Kidney epithelial cell (primary cell): Measurements from ENCODE around the gene RAI14. TPM values are rescaled to one million over a fixed set of nuclear protein-coding genes. Genes with fewer than 3 reads are reported as not detected.
"Not testable (repeated sequence)": the region's sequence is repeated elsewhere in the genome, so short reads cannot be mapped to it uniquely, and the experiment has no call there.

Experiments used
- DNase-seq: peaks from one replicate; pipeline ENCODE4 v3.0.0-alpha.2; 2010; ENCODE audit warnings: low read depth
- H3K27me3 ChIP-seq: 2 replicates; pipeline ENCODE4 v1.6.0; 2011; ENCODE audit warnings: low read length; ENCODE audit not compliant: control insufficient read depth, insufficient read depth
- H3K36me3 ChIP-seq: 2 replicates; pipeline ENCODE4 v1.5.1; 2011; ENCODE audit warnings: low read length; ENCODE audit not compliant: control insufficient read depth, insufficient read depth
- H3K4me3 ChIP-seq: 2 replicates; pipeline ENCODE4 v1.5.1; 2011; ENCODE audit warnings: low read depth, mild to moderate bottlenecking, control low read depth, low read length
- CTCF ChIP-seq: IDR thresholded peaks from 2 replicates; pipeline ENCODE4 v1.5.1; 2011; ENCODE audit warnings: mild to moderate bottlenecking, moderate library complexity, low read length, control low read depth, inconsistent platforms; ENCODE audit not compliant: insufficient read depth, poor library complexity, severe bottlenecking
- total RNA-seq: library from RNA; depleted of rRNA; stranded (reverse); fragments of >200 nt; gene quantifications from 2 replicates; pipeline ENCODE4 v1.2.3, GENCODE V29; 2015

RAI14 gene
- total RNA-seq, 1 donor from 2014 or later, result 116 TPM

GRCh38 chr5:34758514-34758913 lies 102.4 kb downstream of the RAI14 start:
- Histone ChIP-seq H3K4me3 (no peak overlapping the region), H3K36me3 (peaks cover under 1% of the 10 kb centered on the region), H3K27me3 (no peaks in the 10 kb centered on the region)
- DNase-seq, result no peak
- no peak for TF ChIP-seq CTCF

- not testable (repeated sequence) for H3K27me3 ChIP-seq, H3K4me3 ChIP-seq, DNase-seq, H3K36me3 ChIP-seq
Measured at GRCh38 chr5:34759213-34759612, 103.1 kb downstream of the RAI14 start.

DNA sequence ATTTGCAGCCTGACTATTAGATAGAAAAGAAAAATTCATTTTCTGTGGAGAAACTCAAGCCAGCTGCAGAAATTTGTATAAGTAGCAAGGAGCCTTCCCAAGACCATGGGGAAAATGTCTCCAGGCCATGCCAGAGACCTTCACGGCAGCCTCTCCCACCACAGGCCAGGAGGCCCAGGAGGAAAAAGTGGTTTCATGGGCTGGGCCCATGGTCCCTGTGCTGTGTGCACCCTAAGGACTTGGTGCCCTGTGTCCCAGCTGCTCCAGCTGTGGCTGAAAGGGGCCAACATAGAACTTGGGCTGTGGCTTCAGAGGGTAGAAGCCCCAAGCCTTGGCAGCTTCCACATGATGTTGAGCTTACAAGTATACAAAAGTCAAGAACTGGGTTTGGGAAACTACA lies 109.5 kb downstream of the RAI14 start:
- no peak for DNase-seq
- no peaks in the 10 kb centered on the region for H3K27me3 ChIP-seq
- H3K4me3 ChIP-seq, result no peak overlapping the region
- no peak for TF ChIP-seq CTCF
- peaks cover 1% of the 10 kb centered on the region for H3K36me3 ChIP-seq

DNA sequence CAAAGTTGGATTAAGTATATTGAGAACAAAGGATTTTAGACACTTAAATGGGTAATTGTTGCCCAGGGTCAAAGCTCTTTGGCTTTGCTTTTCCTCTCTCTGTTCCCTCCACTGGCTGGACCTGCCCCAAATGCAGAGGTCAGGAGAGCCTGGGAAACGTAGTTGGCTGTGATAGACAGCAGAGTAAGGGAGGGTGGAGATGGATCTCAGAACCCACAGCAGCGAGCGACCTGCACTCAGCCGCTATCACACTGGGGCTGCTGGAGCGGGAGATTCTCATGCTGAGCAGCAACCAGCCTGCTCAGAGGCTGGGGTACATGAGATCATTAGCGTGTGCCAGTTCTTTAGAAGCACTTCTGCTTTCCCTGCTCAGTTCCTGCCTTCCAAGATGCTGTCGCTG lies 111.1 kb downstream of the RAI14 start:
- H3K4me3 ChIP-seq, result no peak overlapping the region
- TF ChIP-seq CTCF, result no peak
- DNase-seq, result no peak

DNA sequence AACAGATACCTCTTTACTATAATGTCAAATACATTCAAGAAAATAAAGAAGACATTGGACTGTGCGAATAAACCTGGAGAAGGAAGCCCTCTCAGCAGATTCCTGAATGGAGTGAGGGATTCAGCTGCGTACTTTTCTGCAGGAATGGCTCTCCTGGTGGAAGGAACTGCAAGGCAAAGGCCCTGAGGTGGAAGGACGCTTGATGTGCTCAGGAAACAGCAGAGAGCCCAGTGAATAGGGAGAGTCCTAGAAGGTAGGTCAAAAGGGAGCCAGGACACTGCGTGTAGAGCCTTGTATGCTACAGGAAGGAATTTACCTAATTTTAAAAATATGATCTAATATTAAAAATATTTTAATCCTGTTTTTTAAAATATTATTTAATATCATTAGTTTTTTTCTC lies 114.4 kb downstream of the RAI14 start:
- no peak overlapping the region for H3K4me3 ChIP-seq
- no peaks in the 10 kb centered on the region for H3K27me3 ChIP-seq
- no peaks in the 10 kb centered on the region for H3K36me3 ChIP-seq
- no peak for DNase-seq
- no peak for TF ChIP-seq CTCF

More for the DNA sequence above, 111.1 kb downstream of the RAI14 start:
- peaks cover 1% of the 10 kb centered on the region for H3K36me3 ChIP-seq
- H3K27me3 ChIP-seq, result no peaks in the 10 kb centered on the region

GRCh38 chr5:34771076-34771475 lies 114.9 kb downstream of the RAI14 start:
- H3K36me3 ChIP-seq, result no peaks in the 10 kb centered on the region
- no peak for DNase-seq
- no peak for TF ChIP-seq CTCF
- no peaks in the 10 kb centered on the region for H3K27me3 ChIP-seq
- H3K4me3 ChIP-seq, result no peak overlapping the region
